Measurements from ENCODE around the gene TRIM24. TPM values are rescaled to one million over a fixed set of nuclear protein-coding genes. Genes with fewer than 3 reads are reported as not detected.
A peak's percentile ranks its signal among the peaks of the same experiment; 100 is the strongest.

Gene TRIM24
- total and polyA plus RNA-seq, 2 of the 13 experiments (the other 11 are each of a cell fraction or from before 2014, with no cell fraction given): 100 to 106 TPM

GRCh38 chr7:138460176-138460648 is at the start of gene TRIM24 (continued):
- no peak for TF ChIP-seq GFI1 (CRISPR knock-in tag; IDR thresholded peaks at IDR 0.05; ENCODE audit: borderline replicate concordance)
- no peak for TF ChIP-seq BRCA1 (CRISPR knock-in tag; IDR thresholded peaks at IDR 0.05)
- no peak for TF ChIP-seq ZNF407 (CRISPR knock-in tag; IDR thresholded peaks at IDR 0.05; ENCODE audit: not compliant biosample characterization)
- TF ChIP-seq BRF2 (CRISPR knock-in tag; IDR thresholded peaks at IDR 0.05): no peak
- TF ChIP-seq AKNA (CRISPR knock-in tag; IDR thresholded peaks at IDR 0.05; ENCODE audit: borderline replicate concordance): no peak
- no peak for TF ChIP-seq ZNF841 (CRISPR knock-in tag; IDR thresholded peaks at IDR 0.05; ENCODE audit: borderline replicate concordance)
- no peak for TF ChIP-seq NR2F6 (IDR thresholded peaks at IDR 0.05)
- TF ChIP-seq NR2F6 (CRISPR knock-in tag; IDR thresholded peaks at IDR 0.05): peak; percentile 20; the same call in 1 of the 2 replicates
- TF ChIP-seq MAZ (IDR thresholded peaks at IDR 0.05; ENCODE audit: borderline replicate concordance, low read depth, low read length): no peak; the same call in 1 of the 2 replicates
- peak; percentile 83 for TF ChIP-seq MAZ (CRISPR knock-in tag; IDR thresholded peaks at IDR 0.05; ENCODE audit: low read depth)
- peak; percentile 71; the same call in 1 of the 2 replicates for TF ChIP-seq KLF13 (CRISPR knock-in tag; IDR thresholded peaks at IDR 0.05)
- no peak for TF ChIP-seq PAXIP1 (CRISPR knock-in tag; conservative IDR thresholded peaks at IDR 0.05)
